Uterus (tissue), 4 donors: ENCODE data around the gene CCL20. TPM values are rescaled to one million over a fixed set of nuclear protein-coding genes. Genes with fewer than 3 reads are reported as not detected.
A peak's percentile ranks its signal among the peaks of the same experiment; 100 is the strongest.

Source experiments
- DNase-seq, 2 donors: peaks; one replicate each; pipeline ENCODE4 v3.0.0-alpha.2; 2019 to 2020
- H3K27ac ChIP-seq, 2 donors: fragments of 200-600 bp; sonication (generic); 1 replicate in 1 of 2; 2 replicates in 1 of 2; pipeline ENCODE4 v1.5.1; 2016 to 2018
- H3K27me3 ChIP-seq, 2 donors: fragments of 200-600 bp; sonication (generic); one replicate each; pipeline ENCODE4 v1.5.1; 2018 to 2019; ENCODE audit warnings: control low read depth in 1 of 2
- H3K36me3 ChIP-seq, 2 donors: fragments of 200-600 bp; sonication (generic); one replicate each; pipeline ENCODE4 v1.5.1; 2019; ENCODE audit warnings: control low read depth in 1 of 2
- H3K4me1 ChIP-seq, 2 donors: fragments of 200-600 bp; sonication (generic); one replicate each; pipeline ENCODE4 v1.5.1; 2018 to 2019; ENCODE audit warnings: control low read depth in 1 of 2
- H3K4me3 ChIP-seq, 2 donors: fragments of 200-600 bp; sonication (generic); 1 replicate in 1 of 2; 2 replicates in 1 of 2; pipeline ENCODE4 v1.5.1; 2018 to 2019; ENCODE audit warnings: mild to moderate bottlenecking in 1 of 2
- H3K9me3 ChIP-seq, 2 donors: fragments of 200-600 bp; sonication (generic); one replicate each; pipeline ENCODE4 v1.5.1; 2019; ENCODE audit warnings: control low read depth in 1 of 2
- CTCF ChIP-seq, 4 experiments: fragments of 200-600 bp in 2 of 4; fragments of 450-650 bp in 2 of 4; sonication (generic) in 2 of 4; IDR thresholded peaks; one replicate each; pipeline ENCODE4 v1.5.1; 2016 to 2019; ENCODE audit warnings: antibody characterized with exemption in 4 of 4, mild to moderate bottlenecking in 2 of 4, moderate library complexity in 1 of 4
- POLR2A ChIP-seq, 2 donors: fragments of 450-650 bp; IDR thresholded peaks; one replicate each; pipeline ENCODE4 v1.6.1; 2016; ENCODE audit warnings: antibody characterized with exemption in 2 of 2, mild to moderate bottlenecking in 1 of 2, moderate library complexity in 1 of 2
- intact Hi-C: fragments of 100-400 bp; cut with DNase I; formaldehyde crosslinking; loops from one replicate; pipeline ENCODE4 v1.15.1; 2023; ENCODE audit warnings: low total_unique reads
- total RNA-seq, 4 donors: library from RNA; depleted of rRNA in 3 of 4; stranded (reverse); fragments of >200 nt in 3 of 4; gene quantifications; one replicate each; pipeline versions ENCODE4 v1.1.0 to v1.2.4, GENCODE V29; 2014 to 2023
- donor health status: DM: yes; HTN: yes; CAD: no.

The CCL20 gene
- not detected for total RNA-seq

- intact Hi-C loops = no loop called here
- no peak for TF ChIP-seq CTCF (IDR thresholded peaks at IDR 0.05)
- TF ChIP-seq POLR2A (IDR thresholded peaks at IDR 0.05) = no peak
- no peaks in the 10 kb centered on the region for H3K9me3 ChIP-seq
- DNase-seq = no peak
- H3K36me3 ChIP-seq = no peaks in the 10 kb centered on the region
- no peaks in the 10 kb centered on the region for H3K4me1 ChIP-seq
- no peaks in the 10 kb centered on the region for H3K27me3 ChIP-seq
- no peak within 1 kb of the TSS for H3K27ac ChIP-seq
- H3K4me3 ChIP-seq = no peak within 1 kb of the TSS
Measured at GRCh38 chr2:227813562-227814353, at the start of gene CCL20. Gene CCL20 (plus strand): TSS chr2:227813842. CDS start chr2:227813912, 70 bp downstream.

DNA sequence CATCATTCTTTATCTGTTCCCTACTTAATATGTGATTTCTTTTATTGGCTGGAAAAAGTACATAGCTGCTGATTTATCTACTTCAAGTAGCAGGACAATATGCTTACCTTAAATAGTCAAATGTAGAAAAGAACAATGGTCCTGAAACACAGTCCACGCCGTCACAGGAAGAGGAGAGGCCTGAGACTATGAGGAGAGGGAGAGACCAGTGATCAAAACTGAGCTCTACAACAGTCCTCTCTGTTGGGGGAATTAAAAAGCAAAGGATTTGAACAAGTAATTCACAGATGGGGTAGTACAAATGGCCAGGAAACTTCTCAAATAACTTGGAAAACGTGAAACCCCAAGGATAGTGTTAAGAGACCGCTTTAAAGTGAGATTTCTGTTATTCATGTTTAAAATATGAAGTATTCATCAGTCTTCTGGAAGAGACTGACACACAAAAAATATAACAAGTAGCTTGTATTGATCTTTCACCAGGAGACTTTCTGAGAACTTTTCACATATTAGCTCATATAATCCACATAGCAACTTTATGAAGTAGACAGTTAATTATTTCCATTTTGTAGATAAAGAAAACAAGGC lies 47.8 kb upstream of the CCL20 start:
- TF ChIP-seq POLR2A (IDR thresholded peaks at IDR 0.05) = no peak
- no peak for TF ChIP-seq CTCF (IDR thresholded peaks at IDR 0.05)
- no peak for DNase-seq
- no peak overlapping the region for H3K27ac ChIP-seq
- no peaks in the 10 kb centered on the region for H3K4me1 ChIP-seq
- no peaks in the 10 kb centered on the region for H3K9me3 ChIP-seq
- intact Hi-C loops = no loop called here
- H3K36me3 ChIP-seq = no peaks in the 10 kb centered on the region
- H3K4me3 ChIP-seq = no peak overlapping the region
- H3K27me3 ChIP-seq = no peaks in the 10 kb centered on the region

DNA sequence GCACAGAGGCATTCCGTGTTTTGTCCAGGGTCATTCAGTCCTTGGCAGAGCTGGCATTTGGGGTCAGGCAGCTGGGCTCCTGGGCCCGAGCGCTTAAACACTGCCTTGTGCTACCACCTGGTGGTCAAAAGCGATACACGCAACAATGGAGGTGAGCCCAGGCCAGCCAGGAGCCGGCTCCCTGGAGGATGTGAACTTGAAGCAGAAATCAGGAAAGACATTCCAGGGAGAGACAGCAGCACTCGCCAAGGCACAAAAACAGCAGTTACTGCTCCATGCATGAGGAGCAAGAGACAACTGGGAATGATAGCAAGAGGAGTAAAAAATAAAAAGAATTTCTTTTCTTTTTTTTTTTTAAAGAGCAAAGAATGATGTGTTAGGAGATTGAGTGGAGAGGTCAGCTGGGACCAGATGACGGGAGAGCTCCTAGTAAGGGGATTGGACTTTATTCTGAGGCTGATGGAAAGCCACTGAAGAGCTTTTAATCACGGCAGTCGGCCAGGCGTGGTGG lies 47.2 kb upstream of the CCL20 start:
- no peak overlapping the region for H3K4me3 ChIP-seq
- peak; percentile 34 to 66 for DNase-seq
- intact Hi-C loops = no loop called here
- no peak for TF ChIP-seq POLR2A (IDR thresholded peaks at IDR 0.05)
- peak; percentile 59 to 75 (median 72) for TF ChIP-seq CTCF (IDR thresholded peaks at IDR 0.05)
- no peaks in the 10 kb centered on the region for H3K27me3 ChIP-seq
- H3K4me1 ChIP-seq = no peaks in the 10 kb centered on the region
- no peaks in the 10 kb centered on the region for H3K36me3 ChIP-seq
- no peaks in the 10 kb centered on the region for H3K9me3 ChIP-seq
- H3K27ac ChIP-seq = no peak overlapping the region

- TF ChIP-seq POLR2A (IDR thresholded peaks at IDR 0.05) (no peak), CTCF (IDR thresholded peaks at IDR 0.05) (no peak)
- DNase-seq = no peak
- no peaks in the 10 kb centered on the region for H3K9me3 ChIP-seq
- H3K4me1 ChIP-seq = no peaks in the 10 kb centered on the region
- intact Hi-C loops = no loop called here
- H3K36me3 ChIP-seq = no peaks in the 10 kb centered on the region
- no peaks in the 10 kb centered on the region for H3K27me3 ChIP-seq
- no peak overlapping the region for H3K27ac ChIP-seq
- H3K4me3 ChIP-seq = no peak overlapping the region
Measured at GRCh38 chr2:227767830-227768229, 45.8 kb upstream of the CCL20 start.

DNA sequence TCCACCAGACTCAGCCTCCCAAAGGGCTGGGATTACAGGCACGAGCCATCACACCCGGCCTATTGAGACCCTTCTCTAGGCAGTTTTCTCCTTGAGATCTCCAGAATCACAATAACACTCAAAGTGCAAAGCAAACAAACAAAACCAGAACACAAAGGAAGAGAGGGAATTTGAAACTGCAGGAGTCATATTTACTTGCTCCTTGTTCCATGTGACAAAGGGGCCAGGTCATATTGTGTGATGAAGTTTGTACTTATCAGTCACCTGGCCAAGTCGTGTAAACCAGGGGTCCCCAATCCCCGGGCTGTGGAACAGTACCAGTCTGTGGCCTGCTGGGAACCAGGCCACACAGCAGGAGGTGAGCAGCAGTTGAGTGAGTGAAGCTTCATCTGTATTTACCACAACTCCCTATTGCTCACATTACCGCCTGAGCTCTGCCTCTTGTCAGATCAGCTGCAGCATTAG lies 41.4 kb upstream of the CCL20 start:
- Histone ChIP-seq H3K27me3 (no peaks in the 10 kb centered on the region), H3K4me1 (no peaks in the 10 kb centered on the region), H3K9me3 (no peaks in the 10 kb centered on the region), H3K36me3 (no peaks in the 10 kb centered on the region), H3K4me3 (no peak overlapping the region), H3K27ac (no peak overlapping the region)
- TF ChIP-seq CTCF (IDR thresholded peaks at IDR 0.05) = no peak
- no peak for DNase-seq
- intact Hi-C loops = no loop called here
